B cell (primary cell): Measurements from ENCODE around the gene RPP14.

Source experiments
- CTCF ChIP-seq: fragments of 200-600 bp; IDR thresholded peaks from one replicate; pipeline ENCODE4 v1.8.0; 2022; ENCODE audit warnings: antibody characterized with exemption, mild to moderate bottlenecking
- EZH2 ChIP-seq: IDR thresholded peaks from 2 replicates; pipeline ENCODE4 v1.6.1; 2012; ENCODE audit warnings: borderline replicate concordance, low read depth, mild to moderate bottlenecking, moderate library complexity, low read length; ENCODE audit not compliant: insufficient read depth, poor library complexity, severe bottlenecking

- no peak for TF ChIP-seq EZH2
- no peak for TF ChIP-seq CTCF
Measured at GRCh38 chr3:58288011-58288728, 17.9 kb upstream of the RPP14 start.
